Transverse colon (tissue), 4 donors: ENCODE measurements around the gene HERPUD1. TPM values are rescaled to one million over a fixed set of nuclear protein-coding genes. Genes with fewer than 3 reads are reported as not detected.
"Not testable (repeated sequence)": the region's sequence is repeated elsewhere in the genome, so short reads cannot be mapped to it uniquely, and the experiment has no call there.

Source experiments
- DNase-seq: peaks from one replicate; pipeline ENCODE4 v3.0.0-alpha.2; 2019
- H3K27ac ChIP-seq, 4 donors: fragments of 200-600 bp; sonication (generic); 2 replicates each; pipeline ENCODE4 v1.5.1; 2016 to 2018; ENCODE audit warnings: inconsistent platforms in 4 of 4
- H3K27me3 ChIP-seq: fragments of 200-600 bp; sonication (generic); 2 replicates; pipeline ENCODE4 v1.5.1; 2017; ENCODE audit warnings: inconsistent platforms
- H3K36me3 ChIP-seq, 4 donors: fragments of 200-600 bp; sonication (generic); 2 replicates each; pipeline ENCODE4 v1.5.1; 2017 to 2019; ENCODE audit warnings: inconsistent platforms in 4 of 4
- H3K4me1 ChIP-seq, 4 donors: fragments of 200-600 bp; sonication (generic); 2 replicates each; pipeline ENCODE4 v1.5.1; 2017 to 2020; ENCODE audit warnings: inconsistent platforms in 4 of 4
- H3K4me3 ChIP-seq, 4 donors: fragments of 200-600 bp; sonication (generic); 1 replicate in 1 of 4; 2 replicates in 3 of 4; pipeline versions ENCODE4 v1.5.1 to v1.6.1; 2017 to 2019; ENCODE audit warnings: inconsistent platforms in 4 of 4
- H3K9me3 ChIP-seq, 2 donors: fragments of 200-600 bp; sonication (generic); 2 replicates each; pipeline ENCODE4 v1.5.1; 2017 to 2019; ENCODE audit warnings: inconsistent platforms in 2 of 2
- EP300 ChIP-seq: sonication (generic); formaldehyde crosslinking; IDR thresholded peaks from one replicate; pipeline ENCODE4 v1.6.1; 2017; ENCODE audit warnings: antibody characterized with exemption, low read depth
- POLR2A ChIP-seq: fragments of 450-650 bp; IDR thresholded peaks from one replicate; pipeline ENCODE4 v1.6.1; 2016; ENCODE audit warnings: antibody characterized with exemption, mild to moderate bottlenecking, moderate library complexity
- POLR2AphosphoS5 ChIP-seq, 3 donors: sonication (generic); formaldehyde crosslinking; IDR thresholded peaks; one replicate each; pipeline ENCODE4 v1.6.1; 2016; ENCODE audit warnings: antibody characterized with exemption in 3 of 3
- WGBS, 2 donors: methylation state at CpG; one replicate each; pipeline ENCODE4 v1.1.5; 2018; ENCODE audit warnings: low coverage in 1 of 2; 5-methylcytosine and 5-hydroxymethylcytosine counted together
- in situ Hi-C, 4 donors: fragments of 200-750 bp; cut with MboI; loops; one replicate each; pipeline versions ENCODE4 v1.15.0 to v1.15.1; 2017; ENCODE audit warnings: low sequenced_read_pairs in 3 of 4, low pct_ligation_motif_present in 1 of 4, low pct_unique_long_range_greater_than_20kb in 1 of 4
- intact Hi-C: fragments of 100-400 bp; cut with DNase I; formaldehyde crosslinking; loops from one replicate; pipeline ENCODE4 v1.15.1; 2023; ENCODE audit warnings: low total_unique reads
- total RNA-seq, 4 donors: library from RNA; depleted of rRNA; stranded (reverse); fragments of >200 nt; gene quantifications; one replicate each; pipeline ENCODE4 v1.1.0, GENCODE V29; 2016
- TF ChIP-seq, protein P1 (sequence below), 5 experiments: fragments of 200-600 bp in 3 of 5; fragments of 450-650 bp in 2 of 5; sonication (generic) in 3 of 5; IDR thresholded peaks; 1 replicate in 2 of 5; 2 replicates in 3 of 5; pipeline ENCODE4 v1.5.1; 2016 to 2017; ENCODE audit warnings: antibody characterized with exemption in 5 of 5, inconsistent platforms in 3 of 5, mild to moderate bottlenecking in 2 of 5, moderate library complexity in 1 of 5

The HERPUD1 gene
- total RNA-seq, 4 donors from 2014 or later: 64.1 to 335 (median 186) TPM

GRCh38 chr16:56972403-56973293 lies 40.7 kb downstream of the HERPUD1 start:
- Histone ChIP-seq H3K36me3 (no peaks in the 10 kb centered on the region), H3K4me3 (no peak overlapping the region), H3K9me3 (no peaks in the 10 kb centered on the region), H3K27ac (no peak overlapping the region), H3K4me1 (no peaks in the 10 kb centered on the region), H3K27me3 (no peaks in the 10 kb centered on the region)
- intact Hi-C loops (no loop called here), in situ Hi-C loops (loop anchor here in 3 of 4 donors (10.0 to 25.0 kb wide), 2 partner anchors 72 to 190 kb away; no protein-coding TSS in a partner anchor)
- DNase-seq: no peak
- TF ChIP-seq POLR2A: no peak
- TF ChIP-seq POLR2AphosphoS5 (IDR thresholded peaks at IDR 0.05): no peak
- TF ChIP-seq, protein P1, sequence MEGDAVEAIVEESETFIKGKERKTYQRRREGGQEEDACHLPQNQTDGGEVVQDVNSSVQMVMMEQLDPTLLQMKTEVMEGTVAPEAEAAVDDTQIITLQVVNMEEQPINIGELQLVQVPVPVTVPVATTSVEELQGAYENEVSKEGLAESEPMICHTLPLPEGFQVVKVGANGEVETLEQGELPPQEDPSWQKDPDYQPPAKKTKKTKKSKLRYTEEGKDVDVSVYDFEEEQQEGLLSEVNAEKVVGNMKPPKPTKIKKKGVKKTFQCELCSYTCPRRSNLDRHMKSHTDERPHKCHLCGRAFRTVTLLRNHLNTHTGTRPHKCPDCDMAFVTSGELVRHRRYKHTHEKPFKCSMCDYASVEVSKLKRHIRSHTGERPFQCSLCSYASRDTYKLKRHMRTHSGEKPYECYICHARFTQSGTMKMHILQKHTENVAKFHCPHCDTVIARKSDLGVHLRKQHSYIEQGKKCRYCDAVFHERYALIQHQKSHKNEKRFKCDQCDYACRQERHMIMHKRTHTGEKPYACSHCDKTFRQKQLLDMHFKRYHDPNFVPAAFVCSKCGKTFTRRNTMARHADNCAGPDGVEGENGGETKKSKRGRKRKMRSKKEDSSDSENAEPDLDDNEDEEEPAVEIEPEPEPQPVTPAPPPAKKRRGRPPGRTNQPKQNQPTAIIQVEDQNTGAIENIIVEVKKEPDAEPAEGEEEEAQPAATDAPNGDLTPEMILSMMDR (IDR thresholded peaks at IDR 0.05): no peak
- TF ChIP-seq EP300: no peak
- WGBS, 2 donors: 74 to 81% methylated on average over 3 to 18 of the region's 18 CpGs

DNA sequence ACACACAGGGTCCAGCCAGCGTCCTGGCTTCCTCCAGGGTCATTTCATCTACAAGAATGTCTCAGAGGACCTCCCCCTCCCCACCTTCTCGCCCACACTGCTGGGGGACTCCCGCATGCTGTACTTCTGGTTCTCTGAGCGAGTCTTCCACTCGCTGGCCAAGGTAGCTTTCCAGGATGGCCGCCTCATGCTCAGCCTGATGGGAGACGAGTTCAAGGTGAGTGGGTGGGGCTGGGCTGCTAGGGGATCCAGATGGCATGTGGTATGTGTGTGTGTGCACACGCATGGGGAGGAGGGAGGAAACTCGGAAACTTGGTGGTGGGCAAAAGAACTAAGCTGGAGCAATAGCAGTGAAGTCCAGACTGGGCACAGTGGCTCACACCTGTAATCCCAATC lies 41.4 kb downstream of the HERPUD1 start:
- intact Hi-C loops (no loop called here), in situ Hi-C loops (loop anchor here in 3 of 4 donors (10.0 to 25.0 kb wide), 2 partner anchors 72 to 189 kb away; no protein-coding TSS in a partner anchor)
- no peaks in the 10 kb centered on the region for H3K4me1 ChIP-seq
- H3K4me3 ChIP-seq: no peak overlapping the region
- H3K36me3 ChIP-seq: no peaks in the 10 kb centered on the region
- no peaks in the 10 kb centered on the region for H3K9me3 ChIP-seq
- 82% methylated on average over 6 to 9 of the region's 9 CpGs for WGBS, 2 donors
- TF ChIP-seq EP300 (no peak), POLR2A (no peak), POLR2AphosphoS5 (IDR thresholded peaks at IDR 0.05) (no peak)
- TF ChIP-seq, protein P1 (IDR thresholded peaks at IDR 0.05): no peak
- no peak overlapping the region for H3K27ac ChIP-seq
- no peak for DNase-seq
- no peaks in the 10 kb centered on the region for H3K27me3 ChIP-seq

GRCh38 chr16:56973899-56974298 lies 42.0 kb downstream of the HERPUD1 start:
- 81 to 83% methylated on average over 7 of the region's 7 CpGs for WGBS, 2 donors
- intact Hi-C loops, H3K4me1 ChIP-seq, H3K27me3 ChIP-seq, H3K9me3 ChIP-seq, H3K36me3 ChIP-seq, DNase-seq, H3K4me3 ChIP-seq, H3K27ac ChIP-seq: not testable (repeated sequence)
- in situ Hi-C loops: loop anchor here in 3 of 4 donors (10.0 to 25.0 kb wide), 2 partner anchors 71 to 188 kb away; no protein-coding TSS in a partner anchor

- intact Hi-C loops: no loop called here
- in situ Hi-C loops: loop anchor here in 3 of 4 donors (10.0 to 25.0 kb wide), 2 partner anchors 70 to 188 kb away; no protein-coding TSS in a partner anchor
- Histone ChIP-seq H3K27me3 (no peaks in the 10 kb centered on the region), H3K4me3 (no peak overlapping the region), H3K9me3 (no peaks in the 10 kb centered on the region), H3K4me1 (no peaks in the 10 kb centered on the region), H3K36me3 (no peaks in the 10 kb centered on the region), H3K27ac (no peak overlapping the region)
- 75 to 94% methylated on average over 1 to 9 of the region's 9 CpGs for WGBS, 2 donors
- TF ChIP-seq POLR2AphosphoS5 (IDR thresholded peaks at IDR 0.05): no peak
- DNase-seq: no peak
These were observed 42.8 kb downstream of the HERPUD1 start for GRCh38 chr16:56974549-56975300.

DNA sequence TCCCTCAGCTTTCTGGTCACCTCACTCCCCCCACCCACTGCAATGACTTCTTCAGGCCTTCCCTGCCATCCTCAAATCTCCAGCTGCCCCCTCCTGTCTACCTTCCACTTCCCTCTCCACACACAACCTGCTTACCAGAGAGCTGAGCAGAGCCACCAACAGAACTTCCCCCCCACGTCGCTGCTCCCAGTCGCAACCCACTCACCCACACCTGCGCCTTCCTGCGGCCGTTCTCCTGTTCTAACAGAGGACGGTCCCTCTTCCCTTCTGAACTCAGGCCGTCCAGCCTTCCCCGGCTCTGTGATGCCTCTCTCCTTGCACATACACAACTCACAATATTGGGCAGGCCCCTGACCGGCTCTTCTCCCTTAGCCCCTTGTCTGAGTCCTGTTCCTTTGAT lies 43.8 kb downstream of the HERPUD1 start:
- 64 to 88% methylated on average over 3 to 10 of the region's 10 CpGs for WGBS, 2 donors
- in situ Hi-C loops: loop anchor here in 1 of 4 donors (10.0 kb wide), 1 partner anchor 69 kb away; no protein-coding TSS in a partner anchor
- H3K4me3 ChIP-seq: no peak overlapping the region
- no peak for DNase-seq
- H3K9me3 ChIP-seq: no peaks in the 10 kb centered on the region
- H3K36me3 ChIP-seq: no peaks in the 10 kb centered on the region
- H3K4me1 ChIP-seq: no peaks in the 10 kb centered on the region
- no peaks in the 10 kb centered on the region for H3K27me3 ChIP-seq
- TF ChIP-seq, protein P1 (IDR thresholded peaks at IDR 0.05): no peak
- TF ChIP-seq POLR2AphosphoS5 (IDR thresholded peaks at IDR 0.05) (no peak), POLR2A (no peak), EP300 (no peak)
- intact Hi-C loops: no loop called here
- H3K27ac ChIP-seq: no peak overlapping the region
